ENCODE data around the gene PPP1R9A. TPM values are rescaled to one million over a fixed set of nuclear protein-coding genes. Genes with fewer than 3 reads are reported as not detected.

Gene PPP1R9A
- total RNA-seq, 1 donor from 2014 or later = 19.9 TPM

- H3K27me3 ChIP-seq (ENCODE audit: control insufficient read depth, insufficient read depth, low read length) = no peaks in the 10 kb centered on the region
- H3K4me3 ChIP-seq (ENCODE audit: low read depth, low read length) = no peak overlapping the region
- no peaks in the 10 kb centered on the region for H3K36me3 ChIP-seq (ENCODE audit: control insufficient read depth, insufficient read depth, low read length)
- TF ChIP-seq CTCF (IDR thresholded peaks at IDR 0.05; ENCODE audit: insufficient read depth, low read length, poor library complexity, severe bottlenecking) = no peak
- DNase-seq (ENCODE audit: low read depth) = no peak
These were observed 411.2 kb downstream of the PPP1R9A start for GRCh38 chr7:95318501-95319100.

- Histone ChIP-seq H3K4me3 (ENCODE audit: low read depth, low read length) (no peak overlapping the region), H3K27me3 (ENCODE audit: control insufficient read depth, insufficient read depth, low read length) (peaks cover 4% of the 10 kb centered on the region), H3K36me3 (ENCODE audit: control insufficient read depth, insufficient read depth, low read length) (no peaks in the 10 kb centered on the region)
- TF ChIP-seq CTCF (IDR thresholded peaks at IDR 0.05; ENCODE audit: insufficient read depth, low read length, poor library complexity, severe bottlenecking) = no peak
- no peak for DNase-seq (ENCODE audit: low read depth)
These were observed 412.2 kb downstream of the PPP1R9A start for GRCh38 chr7:95319570-95319969.

- Histone ChIP-seq H3K36me3 (ENCODE audit: control insufficient read depth, insufficient read depth, low read length) (no peaks in the 10 kb centered on the region), H3K27me3 (ENCODE audit: control insufficient read depth, insufficient read depth, low read length) (peaks cover 4% of the 10 kb centered on the region), H3K4me3 (ENCODE audit: low read depth, low read length) (no peak overlapping the region)
- no peak for TF ChIP-seq CTCF (IDR thresholded peaks at IDR 0.05; ENCODE audit: insufficient read depth, low read length, poor library complexity, severe bottlenecking)
- no peak for DNase-seq (ENCODE audit: low read depth)
These were observed 413.3 kb downstream of the PPP1R9A start for GRCh38 chr7:95320651-95321050.

GRCh38 chr7:95321720-95322119, 414.3 kb downstream of the PPP1R9A start:
- no peak for DNase-seq (ENCODE audit: low read depth)
- Histone ChIP-seq H3K27me3 (ENCODE audit: control insufficient read depth, insufficient read depth, low read length) (peaks cover 4% of the 10 kb centered on the region), H3K4me3 (ENCODE audit: low read depth, low read length) (no peak overlapping the region), H3K36me3 (ENCODE audit: control insufficient read depth, insufficient read depth, low read length) (no peaks in the 10 kb centered on the region)
- TF ChIP-seq CTCF (IDR thresholded peaks at IDR 0.05; ENCODE audit: insufficient read depth, low read length, poor library complexity, severe bottlenecking) = no peak

GRCh38 chr7:95322396-95322795, 415.0 kb downstream of the PPP1R9A start:
- no peak for DNase-seq (ENCODE audit: low read depth)
- H3K27me3 ChIP-seq (ENCODE audit: control insufficient read depth, insufficient read depth, low read length) = peaks cover 4% of the 10 kb centered on the region
- no peaks in the 10 kb centered on the region for H3K36me3 ChIP-seq (ENCODE audit: control insufficient read depth, insufficient read depth, low read length)

More at GRCh38 chr7:95322396-95322795, 415.0 kb downstream of the PPP1R9A start:
- no peak for TF ChIP-seq CTCF (IDR thresholded peaks at IDR 0.05; ENCODE audit: insufficient read depth, low read length, poor library complexity, severe bottlenecking)
- no peak overlapping the region for H3K4me3 ChIP-seq (ENCODE audit: low read depth, low read length)

Data from kidney epithelial cell (primary cell).